ELR (cell line): Measurements from ENCODE around the gene TNFRSF6B.

Source experiments
- DNase-seq: peaks from one replicate; pipeline ENCODE4 v3.0.0-alpha.2; 2015; ENCODE audit warnings: low read depth

The TNFRSF6B gene

DNA sequence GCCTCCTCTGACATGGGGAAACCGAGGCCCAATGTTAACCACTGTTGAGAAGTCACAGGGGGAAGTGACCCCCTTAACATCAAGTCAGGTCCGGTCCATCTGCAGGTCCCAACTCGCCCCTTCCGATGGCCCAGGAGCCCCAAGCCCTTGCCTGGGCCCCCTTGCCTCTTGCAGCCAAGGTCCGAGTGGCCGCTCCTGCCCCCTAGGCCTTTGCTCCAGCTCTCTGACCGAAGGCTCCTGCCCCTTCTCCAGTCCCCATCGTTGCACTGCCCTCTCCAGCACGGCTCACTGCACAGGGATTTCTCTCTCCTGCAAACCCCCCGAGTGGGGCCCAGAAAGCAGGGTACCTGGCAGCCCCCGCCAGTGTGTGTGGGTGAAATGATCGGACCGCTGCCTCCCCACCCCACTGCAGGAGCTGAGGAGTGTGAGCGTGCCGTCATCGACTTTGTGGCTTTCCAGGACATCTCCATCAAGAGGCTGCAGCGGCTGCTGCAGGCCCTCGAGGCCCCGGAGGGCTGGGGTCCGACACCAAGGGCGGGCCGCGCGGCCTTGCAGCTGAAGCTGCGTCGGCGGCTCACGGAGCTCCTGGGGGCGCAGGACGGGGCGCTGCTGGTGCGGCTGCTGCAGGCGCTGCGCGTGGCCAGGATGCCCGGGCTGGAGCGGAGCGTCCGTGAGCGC lies 1.6 kb downstream of the TNFRSF6B start:
- DNase-seq, result no peak

DNA sequence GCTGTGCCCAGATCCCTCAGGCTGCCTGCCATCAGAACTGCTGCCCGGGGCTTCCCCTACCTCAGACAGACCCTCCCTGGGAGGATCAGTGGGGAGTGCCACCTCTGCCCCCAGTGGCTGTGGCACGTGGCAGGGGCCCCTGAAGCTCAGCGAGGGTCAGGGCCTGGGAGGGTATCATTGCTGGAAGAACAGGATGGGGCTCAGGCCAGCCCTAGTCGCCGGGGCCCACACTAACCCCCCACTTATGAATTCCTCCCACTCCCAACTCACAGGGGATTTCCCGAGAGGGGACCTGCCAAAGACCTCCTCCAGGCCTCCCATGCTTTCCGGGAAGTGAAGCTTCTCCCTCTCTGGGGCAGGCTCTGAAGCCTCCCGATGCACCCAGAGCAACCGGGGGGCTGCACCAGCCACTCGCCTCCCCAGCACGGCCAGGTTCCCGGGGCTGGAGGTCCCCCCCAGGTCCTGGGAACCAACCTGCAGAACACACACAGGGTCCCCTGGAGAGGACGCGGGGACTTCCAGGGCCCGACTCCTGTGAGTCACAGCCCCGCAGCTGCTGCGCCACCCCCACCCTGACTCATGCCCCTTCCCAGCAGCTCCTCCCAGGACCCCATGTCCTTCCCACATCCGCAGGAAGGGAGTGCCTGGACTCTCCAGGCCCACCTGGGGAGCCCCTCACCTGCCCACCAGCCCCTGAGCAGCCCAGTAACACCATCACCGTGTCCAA lies 2.5 kb downstream of the TNFRSF6B start:
- DNase-seq, result peak; percentile 96

DNA sequence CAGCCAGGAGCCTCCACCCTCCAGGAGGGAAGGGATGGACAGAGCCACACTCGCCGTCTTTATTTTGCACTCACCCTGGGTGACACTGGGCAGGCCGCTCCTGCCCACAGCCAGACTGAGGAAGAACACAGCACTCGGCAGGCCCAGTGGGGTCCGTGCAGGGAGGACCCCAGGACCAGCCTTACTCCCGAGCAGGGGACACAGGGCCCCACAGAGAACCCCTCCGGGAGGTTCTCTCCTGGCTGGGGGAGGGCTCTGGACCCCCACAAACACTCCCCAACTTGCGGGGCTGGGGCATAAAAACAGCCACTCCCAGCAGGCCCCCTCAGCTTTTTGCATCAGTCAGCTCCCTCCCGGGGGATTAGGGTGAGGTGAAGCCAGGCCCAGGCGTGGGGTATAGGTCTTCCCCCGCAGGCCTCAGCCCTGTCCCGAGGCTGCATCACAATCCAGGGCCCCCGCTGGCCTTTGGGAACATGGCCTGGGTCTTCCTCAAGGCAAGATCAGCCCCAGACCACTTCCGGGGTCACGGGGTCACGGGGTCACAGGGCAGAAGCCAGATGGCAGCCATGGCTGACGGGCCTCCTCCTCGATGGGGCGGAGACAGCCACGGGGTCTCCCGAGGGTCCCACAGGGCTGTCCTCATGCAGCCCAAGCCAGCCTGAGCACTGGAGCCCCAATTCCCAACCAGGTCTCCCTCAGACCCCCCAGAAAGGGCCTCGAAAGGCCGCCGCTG lies 3.2 kb downstream of the TNFRSF6B start:
- DNase-seq, result no peak

DNA sequence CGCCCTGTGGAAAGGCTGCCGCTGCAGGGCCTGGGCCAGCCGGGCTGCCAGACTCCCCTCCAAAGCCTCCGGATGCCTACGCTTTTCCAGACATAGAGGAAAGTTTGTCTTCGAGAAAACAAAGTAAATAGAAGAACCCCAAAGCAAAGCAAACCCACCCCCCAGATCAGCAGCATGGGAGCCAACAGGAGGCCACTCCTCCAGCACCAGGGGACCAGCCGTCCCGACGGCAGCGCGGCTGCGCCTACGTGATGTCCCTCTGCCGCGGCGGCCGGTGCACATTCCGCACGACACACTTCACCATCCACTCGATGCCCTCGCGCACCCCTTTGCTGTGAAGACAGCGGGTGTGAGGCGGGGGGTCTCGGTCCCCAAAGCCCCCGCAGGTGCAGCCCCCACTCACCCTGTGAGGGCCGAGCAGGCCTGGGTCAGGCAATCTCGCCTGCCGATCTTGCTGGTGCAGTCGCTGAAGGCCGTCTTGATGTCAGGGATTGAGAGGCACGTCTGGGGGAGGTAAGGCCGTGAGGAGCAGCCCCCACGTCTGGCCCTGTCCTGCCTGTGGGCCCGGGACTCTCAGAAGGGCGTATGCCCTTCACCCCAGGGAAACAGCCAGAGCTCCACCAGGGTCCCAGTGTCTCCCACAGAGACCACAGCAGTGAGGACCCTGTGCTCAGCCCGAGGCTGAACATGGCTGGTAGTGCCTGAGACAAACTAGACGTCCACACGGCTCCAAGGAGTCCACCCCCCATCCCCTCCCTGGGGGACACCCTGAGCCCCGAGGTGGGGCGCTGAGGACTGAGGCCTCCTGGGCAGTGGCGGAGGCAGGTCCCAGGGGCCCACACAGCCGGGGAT lies 4.0 kb downstream of the TNFRSF6B start:
- no peak for DNase-seq

DNA sequence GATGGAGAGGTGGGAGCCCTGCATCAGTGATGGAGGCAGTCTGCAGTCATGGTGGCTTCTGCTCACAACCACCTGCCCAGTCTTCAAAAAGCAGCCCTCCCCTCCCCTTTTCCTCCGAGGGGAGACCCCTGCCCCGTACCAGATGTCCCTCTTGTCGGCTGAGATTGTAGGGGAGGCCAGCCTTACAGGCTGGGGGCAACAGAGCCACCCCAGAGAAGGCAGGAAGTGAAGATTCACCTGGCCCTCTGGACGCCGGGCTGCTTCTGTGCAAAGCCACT lies 4.5 kb downstream of the TNFRSF6B start:
- DNase-seq, result no peak

DNA sequence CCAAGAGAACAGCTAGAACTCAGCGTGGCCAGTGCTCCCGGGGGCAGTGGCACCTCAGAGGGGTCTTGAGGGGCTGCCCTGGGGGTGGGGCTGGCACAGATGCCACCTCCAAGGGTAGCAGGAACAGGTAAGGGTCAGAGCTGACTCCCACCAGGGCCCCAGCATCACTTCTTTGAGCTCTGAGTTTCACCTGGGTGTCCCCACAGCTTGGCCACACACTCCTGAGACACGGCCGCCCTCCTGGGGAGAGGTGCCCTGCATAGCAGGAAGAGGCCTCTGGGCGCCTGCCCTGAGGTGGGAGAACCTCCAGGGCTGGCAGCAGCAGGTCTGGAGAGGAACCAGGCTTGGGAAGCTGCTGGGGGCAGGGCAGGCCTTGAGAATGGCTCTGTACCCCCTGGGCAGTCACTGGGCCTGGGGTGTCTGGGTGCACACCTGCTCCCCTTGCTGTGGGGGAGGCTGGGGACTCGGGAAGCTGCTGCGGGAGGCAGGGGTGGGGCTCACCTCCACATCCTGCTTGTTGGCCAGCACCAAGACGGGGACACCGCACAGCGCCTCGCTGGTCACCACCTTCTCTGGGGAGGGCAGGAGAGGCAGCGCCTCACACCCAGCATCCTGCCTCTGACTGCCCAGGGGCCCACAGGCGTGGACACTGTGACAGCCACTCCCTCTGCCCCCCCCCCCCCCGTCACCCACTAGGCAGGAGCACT lies 5.0 kb downstream of the TNFRSF6B start:
- DNase-seq, result no peak

DNA sequence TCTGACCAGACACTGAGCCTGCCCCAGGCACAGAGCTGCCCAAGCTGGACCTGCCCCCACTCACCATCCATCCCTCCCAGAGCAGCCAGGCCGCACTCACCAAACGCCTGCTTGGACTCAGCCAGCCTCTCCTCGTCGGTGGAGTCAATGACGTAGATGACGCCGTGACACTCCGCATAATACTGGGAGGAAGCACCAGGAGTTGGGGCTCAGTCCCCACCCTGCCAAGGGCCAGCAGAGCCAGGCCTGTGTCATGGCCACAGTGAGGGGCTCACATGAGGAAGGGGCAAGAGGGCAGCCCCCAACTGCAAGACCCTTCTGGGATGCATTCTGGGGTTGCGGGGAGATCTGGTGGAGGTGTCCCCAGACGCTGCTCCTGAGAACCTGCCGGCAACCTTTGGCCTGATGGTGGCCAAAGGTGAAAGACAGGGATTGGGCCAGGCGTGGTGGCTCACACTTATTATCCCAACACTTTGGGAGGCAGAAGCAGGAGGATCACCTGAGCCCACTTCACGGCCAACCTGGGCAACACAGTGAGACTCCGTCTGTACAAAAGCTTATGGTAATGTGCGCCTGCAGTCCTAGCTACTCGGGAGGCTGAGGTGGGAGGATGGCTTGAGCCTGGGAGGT lies 5.7 kb downstream of the TNFRSF6B start:
- DNase-seq, result no peak

DNA sequence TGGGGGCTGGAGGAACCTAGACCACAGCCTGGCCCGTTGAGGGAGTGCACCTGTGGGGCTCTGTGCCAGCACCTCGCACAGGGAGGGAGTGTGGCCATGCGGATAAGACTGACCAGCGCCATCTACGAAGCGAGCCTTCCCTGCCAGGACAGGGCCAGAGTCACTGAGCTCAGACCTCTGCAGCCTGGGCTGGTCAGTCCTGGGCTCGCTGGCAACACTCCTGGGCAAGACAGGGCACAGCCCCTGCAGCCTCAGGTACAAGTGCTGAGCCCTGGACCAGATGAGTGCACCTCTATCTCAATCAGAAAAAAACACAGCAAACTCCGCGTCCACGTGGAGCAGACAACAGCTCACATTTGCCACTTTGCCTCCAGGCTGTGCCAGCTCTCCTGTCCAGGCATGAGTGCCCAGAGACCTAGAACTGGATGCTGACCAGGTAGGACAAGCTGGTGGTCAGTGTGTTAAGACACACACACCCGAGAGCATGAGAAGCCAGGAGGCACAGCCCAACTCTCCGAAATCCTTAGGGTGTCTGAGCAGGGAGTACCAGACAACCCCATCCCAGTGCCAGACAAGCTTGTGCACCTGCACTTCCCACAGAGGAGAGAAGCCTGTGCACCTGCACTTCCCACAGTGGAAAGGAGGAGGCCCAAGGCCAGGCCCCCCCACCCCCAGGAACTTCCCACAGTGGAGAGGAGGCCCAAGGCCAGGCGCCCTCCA lies 6.5 kb downstream of the TNFRSF6B start:
- DNase-seq, result no peak

DNA sequence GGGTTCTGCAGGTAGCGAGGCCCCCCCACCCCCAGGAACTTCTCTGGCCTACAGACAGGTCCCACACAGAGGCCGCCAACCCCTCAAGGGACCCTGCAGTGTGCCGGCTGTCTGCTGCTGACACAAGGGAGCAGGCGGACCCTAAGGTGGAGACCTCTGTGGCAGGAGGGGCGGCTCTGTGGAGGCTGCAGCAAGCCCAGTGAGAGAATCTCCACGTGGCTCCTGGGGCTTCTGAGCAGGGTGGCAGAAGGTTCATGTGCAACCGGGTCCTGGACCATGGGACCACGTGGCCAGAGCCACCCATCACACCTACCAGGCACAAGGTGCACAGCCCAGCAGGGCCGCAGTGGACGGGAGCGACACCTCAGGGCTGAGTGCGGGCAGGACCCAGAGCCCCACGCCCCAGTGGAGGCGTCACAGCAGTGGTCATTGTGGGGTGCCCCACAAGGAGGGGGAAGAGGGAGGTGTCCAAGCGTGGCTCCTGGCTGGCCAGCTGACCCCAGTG lies 7.1 kb downstream of the TNFRSF6B start:
- DNase-seq, result no peak

GRCh38 chr20:63703976-63704748 lies 7.7 kb downstream of the TNFRSF6B start:
- DNase-seq, result no peak

- no peak for DNase-seq
These were observed 8.3 kb downstream of the TNFRSF6B start for GRCh38 chr20:63704749-63705117.

DNA sequence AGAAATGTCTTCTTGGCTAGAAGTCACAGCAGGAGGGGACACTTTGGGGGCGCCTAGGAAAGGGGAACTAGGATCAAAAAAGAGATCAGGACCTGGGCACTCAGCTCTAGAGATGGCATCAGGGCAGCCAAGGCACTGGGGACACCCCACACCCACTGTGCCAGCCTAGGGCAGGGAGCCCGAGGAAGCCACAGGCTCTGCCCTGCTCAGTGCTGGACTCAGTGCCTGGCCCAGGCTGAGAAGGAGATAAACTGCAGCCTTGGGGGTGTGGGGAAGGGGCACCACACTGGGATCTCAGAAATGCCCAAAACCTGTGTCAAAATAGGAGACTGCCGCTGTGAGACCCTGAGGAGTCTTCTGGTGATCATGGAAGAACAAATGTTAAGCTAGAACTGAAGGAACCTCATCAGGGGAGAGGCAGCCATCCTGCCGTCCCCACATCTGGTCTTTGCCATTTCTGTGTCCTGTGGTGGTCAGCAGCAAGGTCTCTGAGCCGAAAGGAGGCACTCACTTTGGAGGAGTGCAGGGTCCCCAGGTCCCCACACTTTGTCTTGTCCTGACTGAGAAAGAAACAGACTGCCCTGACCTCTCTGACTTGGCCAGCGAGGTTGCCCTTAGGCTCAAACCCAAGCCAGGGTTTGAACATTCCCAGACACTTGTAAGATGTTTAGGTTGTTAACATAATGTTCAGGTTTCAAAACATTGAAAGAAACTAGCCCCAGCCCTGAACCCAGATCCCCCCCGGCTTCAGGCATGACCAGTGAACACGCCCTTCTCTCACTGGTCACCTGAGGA lies 9.0 kb downstream of the TNFRSF6B start:
- no peak for DNase-seq

DNA sequence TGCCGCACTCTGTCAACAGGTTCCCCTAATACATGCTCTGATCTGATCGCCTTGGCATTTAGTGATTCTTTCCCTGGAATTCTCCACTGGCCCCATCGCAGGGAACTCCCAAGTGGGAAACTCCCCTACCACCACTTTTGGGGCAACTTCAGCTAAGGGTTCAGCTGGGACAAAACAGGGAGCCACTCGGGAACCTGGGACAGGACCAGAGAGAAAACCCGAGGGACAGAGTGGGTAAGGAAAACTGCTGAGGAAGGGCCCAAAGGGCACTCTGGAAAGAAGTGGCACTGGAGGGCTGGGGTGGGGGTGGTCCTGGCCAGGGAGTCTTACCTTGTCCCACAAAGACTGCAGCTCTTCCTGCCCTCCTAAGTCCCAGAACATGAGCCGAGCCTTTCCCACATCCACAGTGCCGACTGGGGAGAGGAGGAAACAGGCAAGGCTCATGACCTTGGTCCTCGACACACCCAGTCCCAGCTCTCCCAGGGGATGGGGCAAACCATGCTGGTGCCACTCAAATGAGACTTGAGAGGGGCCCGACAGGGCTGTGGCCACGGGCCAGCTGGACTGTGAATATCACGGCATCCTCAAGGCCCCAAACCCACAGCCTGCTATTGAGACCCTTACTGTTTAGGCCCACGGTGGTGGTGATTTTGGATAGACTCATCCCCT lies 9.7 kb downstream of the TNFRSF6B start:
- DNase-seq, result no peak

GRCh38 chr20:63706852-63707557 lies 10.6 kb downstream of the TNFRSF6B start:
- peak; percentile 71 for DNase-seq

DNA sequence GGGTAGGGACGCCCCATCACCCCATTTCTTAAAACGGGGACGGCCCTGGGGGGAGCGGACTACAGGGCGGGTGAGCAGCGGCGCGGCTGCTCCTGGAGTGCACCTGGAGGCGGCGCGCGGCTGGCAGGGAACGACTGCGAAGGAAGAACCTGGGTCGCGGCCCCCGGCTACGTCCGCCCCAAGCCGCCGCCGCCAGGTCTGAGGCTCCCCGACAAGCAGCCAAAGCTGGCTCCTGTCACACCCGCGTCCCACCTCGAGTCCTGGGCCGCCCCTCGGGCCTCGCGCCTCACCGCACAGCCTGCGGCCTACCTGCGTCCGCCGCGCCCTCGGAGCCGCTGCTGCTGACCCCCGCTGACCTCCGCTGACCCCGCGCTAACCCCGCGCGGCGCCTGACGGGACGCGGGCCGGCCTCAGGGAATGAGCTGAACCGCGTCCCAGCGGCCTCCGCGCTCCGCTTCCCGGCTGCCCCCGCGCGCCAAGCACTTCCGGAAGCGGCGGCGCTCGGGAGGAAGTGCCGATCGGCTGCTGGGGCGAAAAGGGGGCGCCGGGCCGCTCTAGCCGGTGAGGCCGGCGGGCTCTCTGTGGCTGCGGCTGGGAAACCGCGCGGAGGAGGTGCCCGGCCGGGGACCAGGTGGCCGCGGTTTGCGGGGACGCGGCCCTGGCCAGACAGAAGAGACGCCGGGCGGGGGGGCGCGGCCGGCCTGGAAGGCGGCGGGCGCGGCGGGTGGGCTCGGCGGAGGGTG lies 11.3 kb downstream of the TNFRSF6B start, which contains the start of the genes ARFRP1 and ZGPAT:
Gene ARFRP1 (minus strand): TSS at position 419 of the 743 bp plus-strand sequence. CDS start 885 bp downstream, outside the sequence.
Gene ZGPAT (plus strand): TSS at position 482 of the 743 bp plus-strand sequence. CDS start 542 bp downstream, outside the sequence.
- DNase-seq, result peak; percentile 88

GRCh38 chr20:63708301-63709148 lies 12.1 kb downstream of the TNFRSF6B start:
- peak; percentile 28 for DNase-seq
